Neural progenitor cell (in vitro differentiated cells): ENCODE measurements around the gene DDX17. TPM values are rescaled to one million over a fixed set of nuclear protein-coding genes. Genes with fewer than 3 reads are reported as not detected.

Experiments used
- DNase-seq: peaks from one replicate; pipeline ENCODE4 v3.0.0-alpha.2; 2016; ENCODE audit warnings: low spot score
- H2AFZ ChIP-seq: fragments of 200-600 bp; sonication (generic); replicated peaks from 2 replicates; pipeline ENCODE4 v1.6.1; 2016; ENCODE audit warnings: antibody characterized with exemption
- H3F3A ChIP-seq: fragments of 200-600 bp; sonication (generic); 2 replicates; pipeline ENCODE4 v1.6.1; 2016; ENCODE audit warnings: antibody characterized with exemption, low read depth
- H3K27ac ChIP-seq: fragments of 200-600 bp; sonication (generic); 2 replicates; pipeline ENCODE4 v1.5.1; 2016; ENCODE audit warnings: mild to moderate bottlenecking
- H3K27me3 ChIP-seq: fragments of 200-600 bp; sonication (generic); 2 replicates; pipeline ENCODE4 v1.6.1; 2016; ENCODE audit warnings: mild to moderate bottlenecking, moderate library complexity
- H3K36me3 ChIP-seq: fragments of 200-600 bp; sonication (generic); 2 replicates; pipeline ENCODE4 v1.5.1; 2016
- H3K4me1 ChIP-seq: fragments of 200-600 bp; sonication (generic); 2 replicates; pipeline ENCODE4 v1.6.1; 2016; ENCODE audit warnings: mixed run types
- H3K4me2 ChIP-seq: fragments of 200-600 bp; sonication (generic); 2 replicates; pipeline ENCODE4 v1.6.1; 2016
- H3K4me3 ChIP-seq: fragments of 200-600 bp; sonication (generic); 2 replicates; pipeline ENCODE4 v1.5.1; 2016
- H3K79me2 ChIP-seq: fragments of 200-600 bp; sonication (generic); 2 replicates; pipeline ENCODE4 v1.6.1; 2016; ENCODE audit warnings: low read depth
- H3K9ac ChIP-seq: fragments of 200-600 bp; sonication (generic); 2 replicates; pipeline ENCODE4 v1.6.1; 2016
- H3K9me3 ChIP-seq: fragments of 200-600 bp; sonication (generic); 2 replicates; pipeline ENCODE4 v1.5.1; 2016; ENCODE audit warnings: low read depth
- H4K20me1 ChIP-seq: fragments of 200-600 bp; sonication (generic); 2 replicates; pipeline ENCODE4 v1.6.1; 2016; ENCODE audit warnings: low read depth
- H3K27ac Mint-ChIP-seq: 3 replicates; pipeline ENCODE4 v1.8.0; 2021; ENCODE audit warnings: mixed read lengths
- H3K27me3 Mint-ChIP-seq: 2 replicates; pipeline ENCODE4 v1.8.0; 2022; ENCODE audit warnings: low read depth, mild to moderate bottlenecking, inconsistent platforms, moderate library complexity, mixed read lengths; ENCODE audit not compliant: insufficient read depth
- H3K36me3 Mint-ChIP-seq: 3 replicates; pipeline ENCODE4 v1.8.0; 2021; ENCODE audit warnings: mixed read lengths
- H3K4me1 Mint-ChIP-seq: 3 replicates; pipeline ENCODE4 v1.8.0; 2021; ENCODE audit warnings: mixed read lengths
- H3K4me3 Mint-ChIP-seq: 3 replicates; pipeline ENCODE4 v1.8.0; 2021; ENCODE audit warnings: mild to moderate bottlenecking, moderate library complexity, mixed read lengths
- H3K9me3 Mint-ChIP-seq: 3 replicates; pipeline ENCODE4 v1.8.0; 2020; ENCODE audit warnings: mixed read lengths
- CTCF ChIP-seq: fragments of 200-600 bp; sonication (generic); IDR thresholded peaks from 2 replicates; pipeline ENCODE4 v1.5.1; 2017; ENCODE audit warnings: antibody characterized with exemption, mild to moderate bottlenecking
- EZH2 ChIP-seq: fragments of 200-600 bp; sonication (generic); IDR thresholded peaks from 2 replicates; pipeline ENCODE4 v1.6.1; 2017; ENCODE audit warnings: antibody characterized with exemption, mild to moderate bottlenecking, moderate library complexity
- EZH2phosphoT487 ChIP-seq: fragments of 200-600 bp; sonication (generic); IDR thresholded peaks from 2 replicates; pipeline ENCODE4 v1.6.1; 2017; ENCODE audit warnings: antibody characterized with exemption
- total RNA-seq: library from RNA; depleted of rRNA; stranded (reverse); fragments of >200 nt; gene quantifications from 2 replicates; pipeline ENCODE4 v1.2.3, GENCODE V29; 2015; ENCODE audit warnings: low replicate concordance

The DDX17 gene
- total RNA-seq, 1 donor from 2014 or later, result 621 TPM

- Histone ChIP-seq H3K27me3 (no peaks in the 10 kb centered on the region), H3K9me3 (no peaks in the 10 kb centered on the region), H2AFZ (no peak overlapping the region), H3K79me2 (no peaks in the 10 kb centered on the region), H4K20me1 (no peaks in the 10 kb centered on the region), H3K4me2 (no peak overlapping the region), H3K4me1 (no peaks in the 10 kb centered on the region), H3K9ac (no peak overlapping the region), H3K36me3 (no peaks in the 10 kb centered on the region), H3K4me3 (no peak overlapping the region), H3F3A (no peaks in the 10 kb centered on the region), H3K27ac (no peak overlapping the region)
- Mint-ChIP-seq H3K4me3 (no peak overlapping the region), H3K4me1 (no peaks in the 10 kb centered on the region), H3K36me3 (no peaks in the 10 kb centered on the region), H3K27ac (no peak overlapping the region), H3K27me3 (peaks cover 3% of the 10 kb centered on the region), H3K9me3 (no peaks in the 10 kb centered on the region)
- DNase-seq, result no peak
- no peak for TF ChIP-seq EZH2
- TF ChIP-seq EZH2phosphoT487, result no peak
- TF ChIP-seq CTCF, result no peak
These were observed 12.5 kb upstream of the DDX17 start for GRCh38 chr22:38518620-38519019.

DNA sequence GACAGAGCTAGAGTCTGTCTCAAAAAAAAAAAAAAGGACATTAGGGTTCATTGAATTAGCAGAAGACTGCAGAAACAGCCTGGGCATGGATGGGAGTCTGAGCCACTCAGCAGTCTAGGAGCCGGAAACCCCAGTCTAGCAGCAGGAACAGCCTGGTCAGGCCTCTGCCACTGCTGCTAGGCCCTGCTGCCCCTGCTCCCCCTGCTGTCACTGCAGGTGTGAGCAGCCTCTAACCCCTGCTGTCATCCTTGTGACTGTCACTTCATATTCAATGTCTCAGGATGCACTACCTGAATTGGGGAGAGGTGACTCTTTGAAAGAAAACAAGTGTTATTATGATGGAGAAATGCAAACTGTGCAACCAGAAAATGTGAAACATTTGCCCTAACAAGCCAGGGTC lies 7.0 kb upstream of the DDX17 start:
- Histone ChIP-seq H3K4me1 (no peaks in the 10 kb centered on the region), H3K79me2 (no peaks in the 10 kb centered on the region), H3K36me3 (no peaks in the 10 kb centered on the region), H3K4me2 (no peak overlapping the region), H3K9ac (no peak overlapping the region), H3K4me3 (no peak overlapping the region), H2AFZ (no peak overlapping the region), H3F3A (no peaks in the 10 kb centered on the region), H3K27ac (no peak overlapping the region), H3K27me3 (no peaks in the 10 kb centered on the region), H4K20me1 (no peaks in the 10 kb centered on the region), H3K9me3 (no peaks in the 10 kb centered on the region)
- Mint-ChIP-seq H3K27me3 (peaks cover 7% of the 10 kb centered on the region), H3K4me3 (no peak overlapping the region), H3K9me3 (no peaks in the 10 kb centered on the region), H3K36me3 (no peaks in the 10 kb centered on the region), H3K4me1 (peaks cover 6% of the 10 kb centered on the region), H3K27ac (no peak overlapping the region)
- TF ChIP-seq EZH2phosphoT487 (no peak), EZH2 (no peak), CTCF (peak; percentile 43)
- DNase-seq, result peak; percentile 46

- peaks cover 15% of the 10 kb centered on the region for H3K27me3 Mint-ChIP-seq
- H4K20me1 ChIP-seq, result no peaks in the 10 kb centered on the region
- H3K4me3 Mint-ChIP-seq, result no peak overlapping the region
- H3K27me3 ChIP-seq, result no peaks in the 10 kb centered on the region
- peaks cover 7% of the 10 kb centered on the region for H3K79me2 ChIP-seq
- no peaks in the 10 kb centered on the region for H3K9me3 Mint-ChIP-seq
- no peak overlapping the region for H3K4me2 ChIP-seq
- H3K36me3 ChIP-seq, result no peaks in the 10 kb centered on the region
- no peak for TF ChIP-seq CTCF
- TF ChIP-seq EZH2, result no peak
- no peak for TF ChIP-seq EZH2phosphoT487
- no peak overlapping the region for H3K27ac ChIP-seq
- DNase-seq, result no peak
- peaks cover 18% of the 10 kb centered on the region for H3K4me1 Mint-ChIP-seq
- no peak overlapping the region for H3K9ac ChIP-seq
- peaks cover 3% of the 10 kb centered on the region for H3K4me1 ChIP-seq
- no peak overlapping the region for H3K4me3 ChIP-seq
- no peaks in the 10 kb centered on the region for H3K9me3 ChIP-seq
- H3F3A ChIP-seq, result peaks cover 11% of the 10 kb centered on the region
- no peak overlapping the region for H2AFZ ChIP-seq
- H3K36me3 Mint-ChIP-seq, result peaks cover 2% of the 10 kb centered on the region
- no peak overlapping the region for H3K27ac Mint-ChIP-seq
These were observed 4.4 kb upstream of the DDX17 start for GRCh38 chr22:38510416-38510970.
